ENCODE measurements around the gene CCL27.

The CCL27 gene

DNA sequence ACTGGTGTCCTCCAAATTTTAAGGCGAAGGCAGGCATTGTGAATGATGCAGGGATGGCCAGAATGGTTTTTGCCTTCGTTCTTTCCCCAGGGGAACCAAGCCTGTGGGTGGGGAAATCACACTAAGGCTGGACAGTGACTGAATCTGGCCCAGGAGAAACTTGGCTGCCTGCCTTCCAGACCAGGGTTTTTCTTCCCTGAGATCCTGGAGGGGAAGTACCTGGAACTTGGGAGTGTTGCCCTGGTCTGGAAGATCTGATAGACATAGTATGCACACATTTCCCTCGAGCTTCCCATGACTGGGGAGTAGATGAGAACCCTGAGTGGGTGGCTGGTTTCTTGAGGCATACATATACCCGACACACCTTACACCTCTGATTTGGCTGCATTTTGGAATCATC lies 11.1 kb downstream of the CCL27 start:
- no peak overlapping the region for H3K4me3 ChIP-seq (ENCODE audit: low read depth, low read length)
- TF ChIP-seq, protein P1, sequence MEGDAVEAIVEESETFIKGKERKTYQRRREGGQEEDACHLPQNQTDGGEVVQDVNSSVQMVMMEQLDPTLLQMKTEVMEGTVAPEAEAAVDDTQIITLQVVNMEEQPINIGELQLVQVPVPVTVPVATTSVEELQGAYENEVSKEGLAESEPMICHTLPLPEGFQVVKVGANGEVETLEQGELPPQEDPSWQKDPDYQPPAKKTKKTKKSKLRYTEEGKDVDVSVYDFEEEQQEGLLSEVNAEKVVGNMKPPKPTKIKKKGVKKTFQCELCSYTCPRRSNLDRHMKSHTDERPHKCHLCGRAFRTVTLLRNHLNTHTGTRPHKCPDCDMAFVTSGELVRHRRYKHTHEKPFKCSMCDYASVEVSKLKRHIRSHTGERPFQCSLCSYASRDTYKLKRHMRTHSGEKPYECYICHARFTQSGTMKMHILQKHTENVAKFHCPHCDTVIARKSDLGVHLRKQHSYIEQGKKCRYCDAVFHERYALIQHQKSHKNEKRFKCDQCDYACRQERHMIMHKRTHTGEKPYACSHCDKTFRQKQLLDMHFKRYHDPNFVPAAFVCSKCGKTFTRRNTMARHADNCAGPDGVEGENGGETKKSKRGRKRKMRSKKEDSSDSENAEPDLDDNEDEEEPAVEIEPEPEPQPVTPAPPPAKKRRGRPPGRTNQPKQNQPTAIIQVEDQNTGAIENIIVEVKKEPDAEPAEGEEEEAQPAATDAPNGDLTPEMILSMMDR (IDR thresholded peaks at IDR 0.05; ENCODE audit: borderline replicate concordance, insufficient read depth, low read depth, low read length) = no peak

DNA sequence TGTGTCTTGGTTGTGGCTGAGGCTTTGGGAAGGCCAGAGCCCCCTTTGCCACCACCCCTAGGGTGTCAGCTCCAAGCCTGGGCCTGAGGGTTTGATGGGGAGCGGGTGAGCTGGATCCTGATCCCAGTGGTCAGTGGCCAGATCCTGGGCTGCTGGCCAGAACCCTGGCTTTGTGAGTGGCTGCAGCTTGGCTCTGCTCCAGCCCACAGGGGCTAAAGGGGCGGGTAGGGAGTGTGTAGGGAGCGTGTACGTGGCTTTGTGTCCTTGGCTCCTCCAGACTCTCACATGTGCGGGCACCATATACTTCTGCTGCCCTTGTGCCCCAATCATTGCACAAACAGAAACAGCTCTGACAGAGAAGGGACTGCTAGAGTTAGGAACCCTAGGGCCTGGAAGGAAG lies 11.6 kb downstream of the CCL27 start:
- TF ChIP-seq, protein P1 (IDR thresholded peaks at IDR 0.05; ENCODE audit: borderline replicate concordance, insufficient read depth, low read depth, low read length) = no peak
- H3K4me3 ChIP-seq (ENCODE audit: low read depth, low read length) = no peak overlapping the region

DNA sequence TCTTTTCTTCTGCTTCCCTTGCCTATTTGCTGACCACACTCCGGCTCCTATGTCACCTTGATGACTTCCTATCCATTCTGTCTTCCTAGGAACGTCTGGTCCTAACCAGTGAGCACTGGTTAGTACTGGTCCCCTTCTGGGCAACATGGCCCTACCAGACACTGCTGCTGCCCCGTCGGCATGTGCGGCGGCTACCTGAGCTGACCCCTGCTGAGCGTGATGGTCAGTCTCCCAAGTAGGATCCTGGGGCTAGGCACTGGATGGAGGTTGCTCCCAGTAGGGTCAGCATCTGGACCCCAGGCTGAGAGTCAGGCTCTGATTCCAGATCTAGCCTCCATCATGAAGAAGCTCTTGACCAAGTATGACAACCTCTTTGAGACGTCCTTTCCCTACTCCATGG lies 13.8 kb downstream of the CCL27 start:
- TF ChIP-seq, protein P1 (IDR thresholded peaks at IDR 0.05; ENCODE audit: borderline replicate concordance, insufficient read depth, low read depth, low read length) = no peak
- no peak overlapping the region for H3K4me3 ChIP-seq (ENCODE audit: low read depth, low read length)

DNA sequence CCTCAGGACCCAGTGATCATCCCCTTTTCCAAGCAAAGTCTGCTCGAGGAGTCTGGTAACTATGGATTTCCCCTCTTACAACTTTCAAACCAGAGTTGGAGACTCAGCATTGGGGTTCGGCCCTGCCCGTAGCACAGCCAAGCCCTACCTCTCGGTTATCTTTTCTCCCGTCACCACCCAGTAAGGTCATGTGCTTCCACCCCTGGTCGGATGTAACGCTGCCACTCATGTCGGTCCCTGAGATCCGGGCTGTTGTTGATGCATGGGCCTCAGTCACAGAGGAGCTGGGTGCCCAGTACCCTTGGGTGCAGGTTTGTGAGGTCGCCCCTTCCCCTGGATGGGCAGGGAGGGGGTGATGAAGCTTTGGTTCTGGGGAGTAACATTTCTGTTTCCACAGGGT lies 14.8 kb downstream of the CCL27 start:
- H3K4me3 ChIP-seq (ENCODE audit: low read depth, low read length) = peak overlapping the region; percentile 99
- TF ChIP-seq, protein P1 (IDR thresholded peaks at IDR 0.05; ENCODE audit: borderline replicate concordance, insufficient read depth, low read depth, low read length) = no peak

DNA sequence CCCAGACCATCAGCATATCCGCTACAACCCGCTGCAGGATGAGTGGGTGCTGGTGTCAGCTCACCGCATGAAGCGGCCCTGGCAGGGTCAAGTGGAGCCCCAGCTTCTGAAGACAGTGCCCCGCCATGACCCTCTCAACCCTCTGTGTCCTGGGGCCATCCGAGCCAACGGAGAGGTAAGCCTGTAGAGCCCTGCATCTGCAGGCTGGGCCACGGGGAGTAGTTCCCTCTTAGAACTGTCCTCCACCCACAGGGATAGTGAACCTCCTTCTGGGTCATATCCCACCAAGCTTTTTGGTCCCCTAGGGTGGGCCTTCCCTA lies 15.4 kb downstream of the CCL27 start:
- TF ChIP-seq, protein P1 (IDR thresholded peaks at IDR 0.05; ENCODE audit: borderline replicate concordance, insufficient read depth, low read depth, low read length) = no peak
- H3K4me3 ChIP-seq (ENCODE audit: low read depth, low read length) = peak overlapping the region; percentile 99

DNA sequence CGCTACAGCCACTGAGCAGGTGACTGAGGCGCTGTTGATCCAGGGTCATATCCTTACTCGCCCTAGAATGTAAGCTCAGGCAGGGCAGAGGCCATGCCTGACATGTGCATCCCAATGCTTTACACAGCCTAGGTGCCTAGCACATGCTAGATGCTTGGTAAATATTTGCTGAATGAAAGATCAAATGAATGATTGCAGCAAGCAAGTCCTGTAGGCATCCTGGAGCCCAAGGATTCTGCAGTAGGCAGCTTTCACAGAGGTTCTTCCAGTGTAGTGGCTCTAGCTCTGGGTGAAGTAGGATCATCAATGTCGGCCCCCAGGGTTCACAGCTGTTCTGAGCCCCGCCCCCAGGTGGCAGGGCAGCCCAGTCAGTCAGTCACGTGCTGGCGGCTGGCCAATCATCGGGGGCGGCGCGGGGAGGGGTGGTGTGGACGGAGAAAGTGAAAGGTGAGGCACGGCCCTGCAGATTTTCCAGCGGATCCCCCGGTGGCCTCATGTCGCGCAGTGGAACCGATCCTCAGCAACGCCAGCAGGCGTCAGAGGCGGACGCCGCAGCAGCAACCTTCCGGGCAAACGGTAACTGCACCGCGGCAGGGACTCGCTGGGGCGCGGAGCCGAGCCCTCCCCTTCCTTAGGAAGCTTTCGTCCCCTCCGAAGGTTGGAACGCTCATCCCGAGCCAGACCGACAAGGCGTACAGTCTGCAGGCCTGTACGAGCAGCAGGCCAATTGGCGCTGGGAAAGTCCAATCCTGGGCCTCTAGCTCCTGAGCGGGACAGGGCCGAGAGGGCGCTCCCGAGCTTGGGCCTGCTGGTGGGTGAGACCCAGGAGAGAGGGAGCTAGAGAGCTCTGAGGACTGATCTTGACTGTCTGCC lies 16.0 kb downstream of the CCL27 start, which contains the start of gene GALT:
Gene GALT (plus strand): TSS at position 465 of the 873 bp plus-strand sequence. CDS start 30 bp downstream, at position 495.
- TF ChIP-seq, protein P1 (IDR thresholded peaks at IDR 0.05; ENCODE audit: borderline replicate concordance, insufficient read depth, low read depth, low read length) = peak; percentile 52
- H3K4me3 ChIP-seq (ENCODE audit: low read depth, low read length) = peak within 1 kb of the TSS; percentile 99

DNA sequence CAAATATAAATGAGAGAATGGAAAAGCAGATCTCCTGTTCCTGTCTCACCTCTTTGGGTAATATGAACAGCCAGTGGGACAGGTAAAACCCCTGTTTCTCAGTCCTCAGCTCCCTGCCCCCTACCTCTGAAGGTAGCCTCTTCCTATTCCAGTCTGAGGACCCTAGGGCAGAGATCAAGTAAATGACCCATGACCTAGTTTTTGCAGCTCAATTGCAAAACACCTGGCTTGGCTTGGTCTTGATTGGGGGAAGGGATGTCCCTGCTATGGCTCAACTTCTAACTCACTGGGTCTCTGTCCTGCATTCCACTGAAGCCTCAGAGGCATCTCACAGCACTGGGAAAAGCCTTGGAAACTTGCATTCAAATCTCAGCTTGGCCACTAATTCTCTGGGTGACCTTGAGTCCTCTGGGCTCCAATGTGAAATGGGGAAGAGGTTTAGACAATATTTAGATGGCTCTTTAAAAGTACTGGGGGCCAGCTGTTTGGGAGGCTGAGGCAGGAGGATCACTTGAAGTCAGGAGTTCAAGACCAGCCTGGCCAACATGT lies 17.6 kb downstream of the CCL27 start:
- H3K4me3 ChIP-seq (ENCODE audit: low read depth, low read length) = no peak overlapping the region
- TF ChIP-seq, protein P1 (IDR thresholded peaks at IDR 0.05; ENCODE audit: borderline replicate concordance, insufficient read depth, low read depth, low read length) = no peak
